Measurements from ENCODE around the gene CHPT1. TPM values are rescaled to one million over a fixed set of nuclear protein-coding genes. Genes with fewer than 3 reads are reported as not detected.

CHPT1 gene
- total RNA-seq, 4 donors from 2014 or later: 160 to 272 (median 228) TPM

- no peaks in the 10 kb centered on the region for H3K9me3 ChIP-seq
- WGBS, 2 donors: 88 to 93% methylated on average over 1 of the region's 1 CpG
- no peak for TF ChIP-seq EP300 (IDR thresholded peaks at IDR 0.05)
- DNase-seq (ENCODE audit: low spot score in 2 of 2): no peak
- no peak overlapping the region for H3K4me3 ChIP-seq
- H3K27me3 ChIP-seq: no peaks in the 10 kb centered on the region
- H3K27ac ChIP-seq: no peak overlapping the region
- peaks cover 0 to 16% (median 0%) of the 10 kb centered on the region in 4 donors for H3K4me1 ChIP-seq
- peaks cover 0 to 90% (median 0%) of the 10 kb centered on the region in 3 donors for H3K36me3 ChIP-seq
Measured at GRCh38 chr12:101746661-101747060, 49.2 kb downstream of the CHPT1 start.

DNA sequence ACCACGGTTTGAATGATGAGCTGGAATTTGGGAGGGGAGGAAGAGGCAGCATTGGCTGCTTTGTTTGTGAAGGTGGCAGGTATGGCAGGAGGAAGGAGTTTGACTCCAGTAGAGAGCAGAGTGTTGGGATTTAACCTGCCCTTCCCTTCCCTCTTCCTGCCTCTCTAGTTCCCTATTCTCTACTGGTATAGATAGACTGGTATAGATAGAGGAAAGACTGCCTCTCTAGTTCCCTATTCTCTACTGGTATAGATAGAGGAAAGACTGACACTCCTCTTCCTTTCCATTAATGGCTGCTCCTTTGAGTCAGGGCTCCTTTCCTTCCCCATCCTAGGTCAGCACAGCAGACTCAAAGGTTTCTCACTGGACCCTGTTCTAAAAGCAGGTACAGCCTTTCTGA, 50.3 kb downstream of the CHPT1 start:
- H3K27me3 ChIP-seq: no peaks in the 10 kb centered on the region
- TF ChIP-seq POLR2A (IDR thresholded peaks at IDR 0.05): no peak
- no peak for TF ChIP-seq EP300 (IDR thresholded peaks at IDR 0.05)
- H3K9me3 ChIP-seq: no peaks in the 10 kb centered on the region
- no peak overlapping the region for H3K27ac ChIP-seq
- WGBS, 2 donors: 60 to 86% methylated on average over 1 of the region's 1 CpG
- DNase-seq (ENCODE audit: low spot score in 2 of 2): no peak
- H3K4me1 ChIP-seq: peaks cover 0 to 13% (median 0%) of the 10 kb centered on the region in 4 donors
- H3K36me3 ChIP-seq: peaks cover 0 to 91% (median 0%) of the 10 kb centered on the region in 3 donors
- no peak overlapping the region for H3K4me3 ChIP-seq

DNA sequence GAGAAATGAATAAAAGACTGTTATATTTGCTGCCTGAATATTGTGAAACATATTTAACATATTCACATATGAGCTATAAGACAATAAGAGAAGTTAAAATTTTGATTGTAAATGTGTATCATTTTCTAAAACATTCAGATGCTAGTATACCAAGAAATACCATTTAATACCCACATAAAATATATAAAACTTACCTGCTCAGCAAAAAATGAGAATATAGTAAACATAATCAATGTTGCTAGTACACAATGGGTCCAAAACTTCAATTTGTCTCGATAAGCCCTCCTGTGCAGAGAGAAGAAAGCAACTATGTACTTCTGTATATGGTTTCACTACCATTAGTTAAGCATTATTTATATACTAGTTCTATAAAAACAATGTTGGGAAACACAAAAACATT, 51.5 kb downstream of the CHPT1 start:
- no peak overlapping the region for H3K4me3 ChIP-seq
- TF ChIP-seq EP300 (IDR thresholded peaks at IDR 0.05) (no peak), POLR2A (IDR thresholded peaks at IDR 0.05) (no peak)
- TF ChIP-seq, protein P1, sequence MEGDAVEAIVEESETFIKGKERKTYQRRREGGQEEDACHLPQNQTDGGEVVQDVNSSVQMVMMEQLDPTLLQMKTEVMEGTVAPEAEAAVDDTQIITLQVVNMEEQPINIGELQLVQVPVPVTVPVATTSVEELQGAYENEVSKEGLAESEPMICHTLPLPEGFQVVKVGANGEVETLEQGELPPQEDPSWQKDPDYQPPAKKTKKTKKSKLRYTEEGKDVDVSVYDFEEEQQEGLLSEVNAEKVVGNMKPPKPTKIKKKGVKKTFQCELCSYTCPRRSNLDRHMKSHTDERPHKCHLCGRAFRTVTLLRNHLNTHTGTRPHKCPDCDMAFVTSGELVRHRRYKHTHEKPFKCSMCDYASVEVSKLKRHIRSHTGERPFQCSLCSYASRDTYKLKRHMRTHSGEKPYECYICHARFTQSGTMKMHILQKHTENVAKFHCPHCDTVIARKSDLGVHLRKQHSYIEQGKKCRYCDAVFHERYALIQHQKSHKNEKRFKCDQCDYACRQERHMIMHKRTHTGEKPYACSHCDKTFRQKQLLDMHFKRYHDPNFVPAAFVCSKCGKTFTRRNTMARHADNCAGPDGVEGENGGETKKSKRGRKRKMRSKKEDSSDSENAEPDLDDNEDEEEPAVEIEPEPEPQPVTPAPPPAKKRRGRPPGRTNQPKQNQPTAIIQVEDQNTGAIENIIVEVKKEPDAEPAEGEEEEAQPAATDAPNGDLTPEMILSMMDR (IDR thresholded peaks at IDR 0.05): no peak
- H3K27me3 ChIP-seq: no peaks in the 10 kb centered on the region
- WGBS, 2 donors: 90 to 96% methylated on average over 1 of the region's 1 CpG
- H3K9me3 ChIP-seq: no peaks in the 10 kb centered on the region
- peaks cover 0 to 97% (median 0%) of the 10 kb centered on the region in 3 donors for H3K36me3 ChIP-seq
- no peak overlapping the region for H3K27ac ChIP-seq
- peaks cover 0 to under 1% (median 0%) of the 10 kb centered on the region in 4 donors for H3K4me1 ChIP-seq
- no peak for DNase-seq (ENCODE audit: low spot score in 2 of 2)

- Histone ChIP-seq H3K36me3 (peaks cover 0 to 94% (median 0%) of the 10 kb centered on the region in 3 donors), H3K9me3 (no peaks in the 10 kb centered on the region), H3K4me3 (no peak overlapping the region), H3K27ac (no peak overlapping the region), H3K27me3 (no peaks in the 10 kb centered on the region), H3K4me1 (no peaks in the 10 kb centered on the region)
- TF ChIP-seq POLR2A (IDR thresholded peaks at IDR 0.05) (no peak), EP300 (IDR thresholded peaks at IDR 0.05) (no peak)
- TF ChIP-seq, protein P1 (IDR thresholded peaks at IDR 0.05): no peak
- 87 to 91% methylated on average over 4 of the region's 4 CpGs for WGBS, 2 donors
- no peak for DNase-seq (ENCODE audit: low spot score in 2 of 2)
Measured at GRCh38 chr12:101749657-101750056, 52.2 kb downstream of the CHPT1 start.

DNA sequence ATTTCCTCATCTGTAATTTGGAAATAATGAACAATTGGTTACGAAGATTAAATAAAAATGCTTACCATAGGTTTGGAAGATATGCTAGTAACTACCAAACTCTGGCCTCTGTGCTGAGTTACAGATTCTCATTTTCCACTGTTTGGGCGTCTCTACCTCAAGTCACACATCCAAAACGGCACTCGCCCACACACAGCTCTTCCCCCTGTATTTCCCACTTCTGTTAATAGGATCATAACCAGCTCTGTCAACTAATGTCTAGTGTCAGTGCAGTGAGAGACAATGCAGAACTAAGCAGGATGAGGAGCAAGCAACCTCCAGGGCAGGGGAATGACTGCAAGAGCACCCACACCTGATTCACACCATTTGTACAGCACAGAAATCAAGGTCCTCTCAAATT, 52.7 kb downstream of the CHPT1 start:
- no peak overlapping the region for H3K27ac ChIP-seq
- TF ChIP-seq POLR2A (IDR thresholded peaks at IDR 0.05): no peak
- TF ChIP-seq, protein P1 (IDR thresholded peaks at IDR 0.05): no peak
- no peak for TF ChIP-seq EP300 (IDR thresholded peaks at IDR 0.05)
- H3K36me3 ChIP-seq: peaks cover 0 to 90% (median 0%) of the 10 kb centered on the region in 3 donors
- no peak overlapping the region for H3K4me3 ChIP-seq
- DNase-seq (ENCODE audit: low spot score in 2 of 2): no peak
- H3K27me3 ChIP-seq: no peaks in the 10 kb centered on the region
- 85 to 89% methylated on average over 4 of the region's 4 CpGs for WGBS, 2 donors
- no peaks in the 10 kb centered on the region for H3K4me1 ChIP-seq
- H3K9me3 ChIP-seq: no peaks in the 10 kb centered on the region

DNA sequence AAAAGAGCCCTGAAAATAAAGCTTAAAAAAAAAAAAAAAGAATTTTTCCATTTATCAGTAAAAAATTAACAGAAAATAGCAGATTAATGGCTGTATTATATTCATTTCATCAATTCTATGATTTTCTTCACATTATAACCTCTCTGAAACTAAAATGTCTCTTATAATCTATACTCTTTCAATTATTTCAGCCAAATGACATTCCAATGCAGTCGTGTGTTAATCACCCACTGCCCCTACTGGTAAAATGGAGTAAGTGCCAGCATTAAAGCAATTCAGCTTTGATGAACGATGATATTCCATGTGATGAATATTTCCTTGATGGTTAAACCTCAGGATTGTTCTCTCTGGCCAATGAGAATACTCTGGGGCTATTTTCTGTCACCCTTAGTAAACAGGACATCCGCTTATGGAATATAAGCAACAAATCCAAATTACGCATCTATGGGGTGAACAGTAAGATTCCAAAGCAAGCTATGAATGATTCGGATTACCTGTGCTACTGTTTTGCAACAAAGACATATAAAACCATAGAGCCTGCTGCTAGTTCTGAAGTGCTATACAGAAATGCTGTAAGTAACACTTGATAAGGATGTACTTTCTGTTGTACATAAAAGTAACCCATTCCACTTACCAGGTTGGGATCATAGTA, 62.1 kb downstream of the CHPT1 start:
- DNase-seq (ENCODE audit: low spot score in 2 of 2): no peak
- Histone ChIP-seq H3K9me3 (no peaks in the 10 kb centered on the region), H3K27ac (no peak overlapping the region), H3K36me3 (peaks cover 0 to 52% (median 5%) of the 10 kb centered on the region in 3 donors), H3K27me3 (no peaks in the 10 kb centered on the region), H3K4me1 (peaks cover 0 to 10% (median 0%) of the 10 kb centered on the region in 4 donors), H3K4me3 (no peak overlapping the region)
- no peak for TF ChIP-seq POLR2A (IDR thresholded peaks at IDR 0.05)
- TF ChIP-seq, protein P1 (IDR thresholded peaks at IDR 0.05): peak; percentile 62 to 72 (median 71)
- 57 to 62% methylated on average over 5 of the region's 5 CpGs for WGBS, 2 donors
